Natural killer cell (primary cell): ENCODE measurements around the gene OSBPL10. TPM values are rescaled to one million over a fixed set of nuclear protein-coding genes. Genes with fewer than 3 reads are reported as not detected.

ENCODE experiments used
- ATAC-seq, 3 donors: fragments of 150-1000 bp in 2 of 3; fragments of 200-7000 bp in 1 of 3; cut with Tn5 transposase; 1 replicate in 1 of 3; 2 replicates in 2 of 3; pipeline ENCODE4 v1.10.0; 2021; ENCODE audit warnings: mild to moderate bottlenecking in 2 of 3, moderate library complexity in 2 of 3
- DNase-seq, 2 donors: peaks; one replicate each; pipeline versions ENCODE4 v3.0.0 to v3.0.0-alpha.2; 2013 to 2021; ENCODE audit warnings: mixed read lengths in 1 of 2
- H3K27ac ChIP-seq: one replicate; pipeline ENCODE4 v1.5.1; 2013; ENCODE audit warnings: mild to moderate bottlenecking, low read length
- H3K27me3 ChIP-seq: one replicate; pipeline ENCODE4 v1.6.1; 2013; ENCODE audit warnings: low read length; ENCODE audit not compliant: control insufficient read depth, insufficient read depth
- H3K36me3 ChIP-seq: one replicate; pipeline ENCODE4 v1.6.1; 2013; ENCODE audit warnings: low read length; ENCODE audit not compliant: control insufficient read depth, insufficient read depth
- H3K4me1 ChIP-seq: one replicate; pipeline ENCODE4 v1.6.1; 2013; ENCODE audit warnings: low read length; ENCODE audit not compliant: control insufficient read depth, insufficient read depth
- H3K4me3 ChIP-seq: one replicate; pipeline ENCODE4 v1.5.1; 2013; ENCODE audit warnings: low read length
- H3K9me3 ChIP-seq: one replicate; pipeline ENCODE4 v1.6.1; 2013; ENCODE audit warnings: low read length; ENCODE audit not compliant: control insufficient read depth, insufficient read depth
- H3K27ac Mint-ChIP-seq, 2 donors: one replicate each; pipeline ENCODE4 v1.8.0; 2022; ENCODE audit warnings: mild to moderate bottlenecking in 2 of 2, mixed read lengths in 2 of 2, moderate library complexity in 1 of 2
- H3K27me3 Mint-ChIP-seq, 2 donors: one replicate each; pipeline ENCODE4 v1.8.0; 2022; ENCODE audit warnings: low read depth in 2 of 2, mixed read lengths in 2 of 2
- H3K36me3 Mint-ChIP-seq: one replicate; pipeline ENCODE4 v1.8.0; 2022; ENCODE audit warnings: mixed read lengths
- H3K4me1 Mint-ChIP-seq, 2 donors: one replicate each; pipeline ENCODE4 v1.8.0; 2022; ENCODE audit warnings: mixed read lengths in 2 of 2
- H3K4me3 Mint-ChIP-seq: one replicate; pipeline ENCODE4 v1.8.0; 2022; ENCODE audit warnings: mild to moderate bottlenecking, moderate library complexity, mixed read lengths
- H3K9me3 Mint-ChIP-seq, 2 donors: one replicate each; pipeline ENCODE4 v1.8.0; 2022; ENCODE audit warnings: mixed read lengths in 2 of 2
- WGBS: methylation state at CpG from one replicate; pipeline ENCODE4 v1.1.7; 2013; ENCODE audit warnings: missing lambda C conversion rate; ENCODE audit not compliant: insufficient coverage; 5-methylcytosine and 5-hydroxymethylcytosine counted together
- intact Hi-C: fragments of 100-400 bp; cut with micrococcal nuclease; formaldehyde crosslinking; loops from one replicate; pipeline ENCODE4 v1.14.2; 2022
- total RNA-seq, 4 donors: library from RNA; stranded (reverse); fragments of 120-200 nt in 1 of 4; gene quantifications; one replicate each; pipeline versions ENCODE4 v1.2.3 to v1.2.4, GENCODE V29; 2013 to 2022
- TF ChIP-seq, protein P1 (sequence below): fragments of 200-600 bp; IDR thresholded peaks from one replicate; pipeline ENCODE4 v1.8.0; 2022; ENCODE audit warnings: antibody characterized with exemption

OSBPL10 gene
- total RNA-seq, 3 donors from 2014 or later (not counting 1 experiment from before 2014, with no cell fraction given): 1.00 to 3.6 (median 1.6) TPM

DNA sequence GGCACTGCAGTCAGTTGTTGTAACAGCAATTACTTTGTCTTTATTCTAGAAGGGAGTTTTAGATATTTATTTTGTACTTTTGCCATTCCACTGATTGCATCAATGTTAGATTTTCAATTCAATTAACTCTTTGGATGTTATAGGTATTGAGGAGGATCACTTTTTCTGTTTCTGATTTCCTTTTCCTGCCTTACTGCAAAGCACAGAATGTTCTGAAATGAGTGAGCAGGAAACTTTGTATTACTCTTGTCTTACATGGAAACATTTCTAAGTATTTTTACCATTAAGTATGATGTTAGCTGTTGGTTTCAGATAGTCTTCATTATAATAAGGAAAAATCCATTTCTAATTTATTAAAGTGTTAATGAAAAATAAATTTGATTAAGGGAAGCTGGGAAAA lies 80.5 kb downstream of the OSBPL10 start:
- H3K27ac ChIP-seq: no peak overlapping the region
- no peak for DNase-seq
- H3K36me3 Mint-ChIP-seq: no peaks in the 10 kb centered on the region
- H3K4me1 Mint-ChIP-seq: no peaks in the 10 kb centered on the region
- no peaks in the 10 kb centered on the region for H3K9me3 ChIP-seq
- H3K27me3 ChIP-seq: no peaks in the 10 kb centered on the region
- intact Hi-C loops: no loop called here
- H3K4me3 Mint-ChIP-seq: no peak overlapping the region
- H3K9me3 Mint-ChIP-seq: no peaks in the 10 kb centered on the region
- no peaks in the 10 kb centered on the region for H3K4me1 ChIP-seq
- H3K36me3 ChIP-seq: no peaks in the 10 kb centered on the region
- no peak overlapping the region for H3K4me3 ChIP-seq
- TF ChIP-seq, protein P1, sequence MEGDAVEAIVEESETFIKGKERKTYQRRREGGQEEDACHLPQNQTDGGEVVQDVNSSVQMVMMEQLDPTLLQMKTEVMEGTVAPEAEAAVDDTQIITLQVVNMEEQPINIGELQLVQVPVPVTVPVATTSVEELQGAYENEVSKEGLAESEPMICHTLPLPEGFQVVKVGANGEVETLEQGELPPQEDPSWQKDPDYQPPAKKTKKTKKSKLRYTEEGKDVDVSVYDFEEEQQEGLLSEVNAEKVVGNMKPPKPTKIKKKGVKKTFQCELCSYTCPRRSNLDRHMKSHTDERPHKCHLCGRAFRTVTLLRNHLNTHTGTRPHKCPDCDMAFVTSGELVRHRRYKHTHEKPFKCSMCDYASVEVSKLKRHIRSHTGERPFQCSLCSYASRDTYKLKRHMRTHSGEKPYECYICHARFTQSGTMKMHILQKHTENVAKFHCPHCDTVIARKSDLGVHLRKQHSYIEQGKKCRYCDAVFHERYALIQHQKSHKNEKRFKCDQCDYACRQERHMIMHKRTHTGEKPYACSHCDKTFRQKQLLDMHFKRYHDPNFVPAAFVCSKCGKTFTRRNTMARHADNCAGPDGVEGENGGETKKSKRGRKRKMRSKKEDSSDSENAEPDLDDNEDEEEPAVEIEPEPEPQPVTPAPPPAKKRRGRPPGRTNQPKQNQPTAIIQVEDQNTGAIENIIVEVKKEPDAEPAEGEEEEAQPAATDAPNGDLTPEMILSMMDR: no peak
- H3K27ac Mint-ChIP-seq: no peak overlapping the region
- peaks cover 6 to 9% of the 10 kb centered on the region in 2 donors for H3K27me3 Mint-ChIP-seq
- ATAC-seq: no peak

DNA sequence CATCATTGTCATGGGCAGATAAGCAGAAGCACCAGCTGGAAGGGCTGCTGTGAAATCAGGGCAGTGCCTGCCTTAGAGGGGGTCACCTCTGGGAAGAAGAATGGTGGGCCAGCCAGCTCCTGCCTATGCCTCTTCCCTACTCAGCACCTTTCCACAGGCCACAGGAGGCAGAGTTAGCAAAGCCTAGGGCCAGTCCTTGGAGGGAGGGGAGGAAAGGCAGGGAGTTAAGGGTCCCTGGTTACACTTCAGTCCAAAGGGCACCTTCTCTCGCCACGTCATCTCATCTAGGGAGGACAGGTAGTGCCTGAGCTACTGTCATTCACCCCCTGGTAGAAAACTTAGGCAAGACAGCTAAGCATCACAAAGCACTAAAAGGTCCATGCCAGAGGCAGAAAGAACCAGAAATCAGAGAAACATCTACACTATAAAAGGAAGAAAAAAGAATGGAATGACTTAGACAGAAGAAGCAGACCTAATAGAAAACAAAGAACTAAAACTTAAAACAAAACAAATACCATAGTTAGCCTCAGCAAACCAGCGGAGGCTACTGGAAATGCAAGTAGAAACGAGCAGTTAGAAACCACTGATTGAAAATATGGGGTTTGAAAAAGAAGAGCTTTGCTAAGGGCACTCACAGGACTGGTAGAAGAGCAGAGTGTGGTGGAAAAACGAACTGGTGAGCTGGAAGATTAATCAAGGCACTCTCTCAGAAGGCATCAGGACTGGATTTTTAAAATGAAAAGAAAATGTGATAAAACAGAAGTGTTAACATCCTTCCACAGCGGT lies 84.2 kb downstream of the OSBPL10 start:
- H3K27me3 Mint-ChIP-seq: peaks cover 9 to 12% of the 10 kb centered on the region in 2 donors

DNA sequence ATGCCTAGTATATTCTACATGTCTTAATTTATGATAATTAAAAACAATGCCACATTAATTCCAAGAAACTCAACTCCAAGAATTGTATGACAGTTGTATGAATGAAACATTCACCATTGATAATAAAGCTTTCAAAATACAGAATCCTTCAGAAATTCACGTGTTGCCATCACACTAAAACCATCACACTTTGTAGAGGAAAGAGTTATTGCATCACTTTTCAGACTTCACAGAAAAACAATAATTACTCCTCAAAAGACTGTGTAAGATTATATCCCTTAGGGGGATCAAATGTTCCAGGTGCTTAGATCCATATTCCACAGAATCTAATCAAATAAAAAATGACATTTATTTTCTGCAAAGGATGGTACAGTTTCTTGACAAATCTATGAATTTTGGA lies 85.0 kb downstream of the OSBPL10 start:
- H3K9me3 Mint-ChIP-seq: no peaks in the 10 kb centered on the region
- no peaks in the 10 kb centered on the region for H3K36me3 Mint-ChIP-seq
- Histone ChIP-seq H3K36me3 (no peaks in the 10 kb centered on the region), H3K9me3 (no peaks in the 10 kb centered on the region), H3K27me3 (no peaks in the 10 kb centered on the region), H3K27ac (no peak overlapping the region), H3K4me3 (no peak overlapping the region), H3K4me1 (no peaks in the 10 kb centered on the region)
- peaks cover 9 to 10% of the 10 kb centered on the region in 2 donors for H3K27me3 Mint-ChIP-seq
- H3K27ac Mint-ChIP-seq: no peak overlapping the region
- no peaks in the 10 kb centered on the region for H3K4me1 Mint-ChIP-seq
- no CpG with 5 or more reads among the region's 1 CpG for WGBS
- intact Hi-C loops: no loop called here
- DNase-seq: no peak
- no peak for ATAC-seq
- TF ChIP-seq, protein P1: no peak
- H3K4me3 Mint-ChIP-seq: no peak overlapping the region

More for the DNA sequence above, 84.2 kb downstream of the OSBPL10 start:
- Histone ChIP-seq H3K27ac (no peak overlapping the region), H3K36me3 (no peaks in the 10 kb centered on the region), H3K9me3 (no peaks in the 10 kb centered on the region), H3K4me3 (no peak overlapping the region), H3K27me3 (no peaks in the 10 kb centered on the region), H3K4me1 (no peaks in the 10 kb centered on the region)
- intact Hi-C loops: no loop called here
- H3K4me3 Mint-ChIP-seq: no peak overlapping the region
- H3K36me3 Mint-ChIP-seq: no peaks in the 10 kb centered on the region
- no peaks in the 10 kb centered on the region for H3K4me1 Mint-ChIP-seq
- no peak overlapping the region for H3K27ac Mint-ChIP-seq
- 83% methylated on average over 6 of the region's 6 CpGs for WGBS
- TF ChIP-seq, protein P1: no peak
- DNase-seq (no peak), ATAC-seq (no peak)
- no peaks in the 10 kb centered on the region for H3K9me3 Mint-ChIP-seq

DNA sequence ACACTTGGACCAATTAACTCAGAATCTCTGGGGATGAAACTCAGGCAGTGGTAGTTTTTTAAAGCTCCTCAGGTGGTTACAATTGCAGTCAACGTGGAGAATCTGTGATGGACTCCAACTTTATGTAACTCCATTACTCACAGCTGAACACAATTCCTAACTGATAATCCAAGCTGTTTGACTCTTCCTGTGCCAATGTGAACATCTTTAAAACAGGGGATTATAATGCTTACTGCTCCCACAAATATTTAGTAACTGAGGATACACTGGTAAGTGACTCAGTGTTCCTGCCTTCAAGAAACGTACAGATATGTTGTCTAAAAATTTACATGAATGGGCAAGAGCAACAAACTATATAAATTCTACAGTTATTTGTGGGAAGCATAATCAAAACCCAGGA lies 85.6 kb downstream of the OSBPL10 start:
- Histone ChIP-seq H3K27me3 (no peaks in the 10 kb centered on the region), H3K27ac (no peak overlapping the region), H3K9me3 (no peaks in the 10 kb centered on the region), H3K36me3 (no peaks in the 10 kb centered on the region), H3K4me3 (no peak overlapping the region), H3K4me1 (no peaks in the 10 kb centered on the region)
- H3K27ac Mint-ChIP-seq: no peak overlapping the region
- no peak for ATAC-seq
- 89% methylated on average over 1 of the region's 2 CpGs for WGBS
- no peaks in the 10 kb centered on the region for H3K9me3 Mint-ChIP-seq
- H3K4me1 Mint-ChIP-seq: no peaks in the 10 kb centered on the region
- DNase-seq: no peak
- no peak overlapping the region for H3K4me3 Mint-ChIP-seq
- TF ChIP-seq, protein P1: no peak
- H3K27me3 Mint-ChIP-seq: peaks cover 9 to 10% of the 10 kb centered on the region in 2 donors
- intact Hi-C loops: no loop called here
- no peaks in the 10 kb centered on the region for H3K36me3 Mint-ChIP-seq
